ENCODE results near the gene SYTL1. TPM values are rescaled to one million over a fixed set of nuclear protein-coding genes. Genes with fewer than 3 reads are reported as not detected.
A peak's percentile ranks its signal among the peaks of the same experiment; 100 is the strongest.

SYTL1 gene
- polyA plus RNA-seq, 1 of the 3 experiments (the other 2 are of a cell fraction), result 3.0 TPM

GRCh38 chr1:27402349-27402754, 60.5 kb downstream of the SYTL1 start:
- no peaks in the 10 kb centered on the region for H3K79me2 ChIP-seq (ENCODE audit: insufficient read depth)
- H3K9me3 ChIP-seq, result no peaks in the 10 kb centered on the region
- H3K27ac ChIP-seq (ENCODE audit: low read depth in 2 of 2, low read length in 1 of 2), result no peak overlapping the region
- peaks cover 6% of the 10 kb centered on the region for H3F3A ChIP-seq (replicated peaks; ENCODE audit: insufficient read depth)
- H3K4me1 ChIP-seq (ENCODE audit: control insufficient read depth in 1 of 2, insufficient read depth in 2 of 2, low read depth in 1 of 2, low read length in 1 of 2), result peaks cover 0 to 4% of the 10 kb centered on the region in 2 experiments; a peak in 1 of 4 replicates
- peak; percentile 54 for DNase-seq
- no peaks in the 10 kb centered on the region for H4K20me1 ChIP-seq (ENCODE audit: insufficient read depth)
- no peak overlapping the region for H3K4me3 ChIP-seq (ENCODE audit: low read depth in 2 of 2, low read length in 1 of 2)
- no peaks in the 10 kb centered on the region for H3K27me3 ChIP-seq (ENCODE audit: insufficient read depth)
- H2AFZ ChIP-seq (ENCODE audit: low read depth), result no peak overlapping the region
- no peak overlapping the region for H3K4me2 ChIP-seq
- TF ChIP-seq USF2 (IDR thresholded peaks at IDR 0.05; ENCODE audit: borderline replicate concordance, low read depth, low read length) (no peak), MXI1 (IDR thresholded peaks at IDR 0.05; ENCODE audit: low read depth, low read length) (no peak), USF1 (IDR thresholded peaks at IDR 0.05; ENCODE audit: borderline replicate concordance, low read depth) (no peak), ELF1 (IDR thresholded peaks at IDR 0.05) (no peak), GATA2 (CRISPR knock-in tag; IDR thresholded peaks at IDR 0.05) (no peak), ZBTB33 (IDR thresholded peaks at IDR 0.05; ENCODE audit: borderline replicate concordance, low read depth) (no peak), CTCF (IDR thresholded peaks at IDR 0.05) (peak; percentile 47), SMC3 (IDR thresholded peaks at IDR 0.05; ENCODE audit: low read depth, low read length) (peak; percentile 17; the same call in 1 of the 2 replicates), RCOR1 (IDR thresholded peaks at IDR 0.05; ENCODE audit: low read length) (no peak), RAD21 (IDR thresholded peaks at IDR 0.05; ENCODE audit: low read length) (peak; percentile 40), RFX5 (IDR thresholded peaks at IDR 0.05; ENCODE audit: low read length) (no peak), MAX (IDR thresholded peaks at IDR 0.05; ENCODE audit: low read depth) (no peak), PBX3 (IDR thresholded peaks at IDR 0.05) (no peak), TCF12 (IDR thresholded peaks at IDR 0.05) (no peak), RXRA (IDR thresholded peaks at IDR 0.05; ENCODE audit: borderline replicate concordance, low read depth) (no peak), TEAD4 (IDR thresholded peaks at IDR 0.05; ENCODE audit: borderline replicate concordance, insufficient read depth) (no peak), FOSL2 (IDR thresholded peaks at IDR 0.05; ENCODE audit: borderline replicate concordance, low read depth) (no peak)
- WGBS (ENCODE audit: low lambda C conversion rate), result 94% methylated on average over 6 of the region's 8 CpGs
- no peak overlapping the region for H3K9ac ChIP-seq
- CTCF ChIA-PET, result interaction anchor here (0.6 to 3.4 kb wide), 9 partner anchors 11 to 261 kb away, joined by 3 to 24 read pairs (median 4); no protein-coding TSS in a partner anchor
- POLR2A ChIA-PET, result no interaction called here
- H3K36me3 ChIP-seq (replicated peaks in 1 of 2; ENCODE audit: control insufficient read depth in 1 of 2, insufficient read depth in 2 of 2, low read length in 1 of 2), result peaks cover 4 to 15% of the 10 kb centered on the region in 2 experiments
- H3K9me2 ChIP-seq, result no peaks in the 10 kb centered on the region
